ENCODE measurements around the gene SUN1.

GRCh38 chr7:884191-885003 lies 52.1 kb downstream of the SUN1 start:
- TF ChIP-seq POLR2AphosphoS5 (IDR thresholded peaks at IDR 0.05) (no peak), EP300 (IDR thresholded peaks at IDR 0.05) (no peak)
- TF ChIP-seq, protein P1, sequence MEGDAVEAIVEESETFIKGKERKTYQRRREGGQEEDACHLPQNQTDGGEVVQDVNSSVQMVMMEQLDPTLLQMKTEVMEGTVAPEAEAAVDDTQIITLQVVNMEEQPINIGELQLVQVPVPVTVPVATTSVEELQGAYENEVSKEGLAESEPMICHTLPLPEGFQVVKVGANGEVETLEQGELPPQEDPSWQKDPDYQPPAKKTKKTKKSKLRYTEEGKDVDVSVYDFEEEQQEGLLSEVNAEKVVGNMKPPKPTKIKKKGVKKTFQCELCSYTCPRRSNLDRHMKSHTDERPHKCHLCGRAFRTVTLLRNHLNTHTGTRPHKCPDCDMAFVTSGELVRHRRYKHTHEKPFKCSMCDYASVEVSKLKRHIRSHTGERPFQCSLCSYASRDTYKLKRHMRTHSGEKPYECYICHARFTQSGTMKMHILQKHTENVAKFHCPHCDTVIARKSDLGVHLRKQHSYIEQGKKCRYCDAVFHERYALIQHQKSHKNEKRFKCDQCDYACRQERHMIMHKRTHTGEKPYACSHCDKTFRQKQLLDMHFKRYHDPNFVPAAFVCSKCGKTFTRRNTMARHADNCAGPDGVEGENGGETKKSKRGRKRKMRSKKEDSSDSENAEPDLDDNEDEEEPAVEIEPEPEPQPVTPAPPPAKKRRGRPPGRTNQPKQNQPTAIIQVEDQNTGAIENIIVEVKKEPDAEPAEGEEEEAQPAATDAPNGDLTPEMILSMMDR (IDR thresholded peaks at IDR 0.05), result no peak

Data from suprapubic skin (tissue), 4 donors.